ENCODE data around the gene IRF2BP1.

GRCh38 chr19:45889210-45889885, 3.4 kb upstream of the IRF2BP1 start:
- TF ChIP-seq CTCF (IDR thresholded peaks at IDR 0.05), result no peak
- TF ChIP-seq POLR2A (IDR thresholded peaks at IDR 0.05), result no peak

Measured in thyroid gland (tissue), 4 donors.